ENCODE results near the gene KDELR3. TPM values are rescaled to one million over a fixed set of nuclear protein-coding genes. Genes with fewer than 3 reads are reported as not detected.

Gene KDELR3
- total and polyA plus RNA-seq, 10 of the 15 experiments (the other 5 are each of a cell fraction or from before 2014, with no cell fraction given), result 0.15 to 0.98 (median 0.25) TPM; not detected in 1

GRCh38 chr22:38477585-38477984 lies 9.7 kb downstream of the KDELR3 start:
- ChIA-PET SMC1A (ENCODE audit: uncharacterized antibody, unreplicated experiment) (interaction anchor here (0.7 kb wide), 1 partner anchor 94 kb away, joined by 3 read pairs; no protein-coding TSS in a partner anchor), RAD21 (ENCODE audit: unreplicated experiment) (interaction anchor here (0.7 to 1.2 kb wide), 2 partner anchors 25 to 93 kb away, joined by 3 to 5 read pairs; partner anchors contain the start of gene DMC1), POLR2A (interaction anchor here (0.6 to 0.8 kb wide), 2 partner anchors 14 to 159 kb away, joined by 3 read pairs; no protein-coding TSS in a partner anchor), CTCF (interaction anchor here (0.6 kb wide), 1 partner anchor 74 kb away, joined by 3 read pairs; no protein-coding TSS in a partner anchor)
- intact Hi-C loops (cut with micrococcal nuclease; ENCODE audit: unreplicated experiment), result no loop called here
- no peak overlapping the region for H3K9ac ChIP-seq (ENCODE audit: control insufficient read depth, insufficient read depth, low read length)
- no peak overlapping the region for H2AFZ ChIP-seq (ENCODE audit: control insufficient read depth, low read depth, low read length)
- TF ChIP-seq TBL1XR1 (IDR thresholded peaks at IDR 0.05; ENCODE audit: low read depth, low read length) (no peak), DPF2 (IDR thresholded peaks at IDR 0.05) (no peak), ZBTB11 (CRISPR knock-in tag; IDR thresholded peaks at IDR 0.05) (no peak), ETV6 (conservative IDR thresholded peaks at IDR 0.05 in 1 of 2, IDR thresholded peaks at IDR 0.05 in 1 of 2; ENCODE audit: borderline replicate concordance in 1 of 2, low read depth in 1 of 2) (no peak), ZZZ3 (IDR thresholded peaks at IDR 0.05; ENCODE audit: control insufficient read depth, insufficient read length, low read depth) (no peak), PRDM15 (CRISPR knock-in tag; IDR thresholded peaks at IDR 0.05) (no peak), CBFB (IDR thresholded peaks at IDR 0.05; ENCODE audit: low read depth) (no peak), HDAC2 (IDR thresholded peaks at IDR 0.05) (no peak), HCFC1 (IDR thresholded peaks at IDR 0.05; ENCODE audit: low read length) (no peak), ZNF24 (IDR thresholded peaks at IDR 0.05) (no peak), RFX5 (IDR thresholded peaks at IDR 0.05; ENCODE audit: low read depth, low read length) (no peak), ZSCAN29 (IDR thresholded peaks at IDR 0.05) (no peak), WRNIP1 (IDR thresholded peaks at IDR 0.05; ENCODE audit: borderline replicate concordance, low read depth, low read length) (no peak)
- H3K27me3 ChIP-seq (replicated peaks in 1 of 2; ENCODE audit: control insufficient read depth in 2 of 2, insufficient read depth in 2 of 2, low read length in 1 of 2), result no peaks in the 10 kb centered on the region; a peak in 1 of 4 replicates
- H3K36me3 ChIP-seq (ENCODE audit: control insufficient read depth in 2 of 2, insufficient read depth in 2 of 2, low read length in 1 of 2), result peaks cover 0 to 12% of the 10 kb centered on the region in 2 experiments; a peak in 3 of 4 replicates
- H3K4me2 ChIP-seq (ENCODE audit: control insufficient read depth, insufficient read depth), result no peak overlapping the region
- no peak for FAIRE-seq
- in situ Hi-C loops (cut with MboI), result no loop called here
- no peaks in the 10 kb centered on the region for H3K79me2 ChIP-seq (ENCODE audit: control insufficient read depth, insufficient read depth, low read length)
- whole genome bisulfite sequencing (ENCODE audit: insufficient coverage, insufficient replicate concordance, low lambda C conversion rate, missing lambda C conversion rate), result 38% methylated on average over 1 of the region's 1 CpG
- no TSS peak for BruUV-seq (replicated peaks)
- no peak overlapping the region for H3K4me3 ChIP-seq
- DNase-seq (ENCODE audit: low read depth, low spot score), result no peak
- ATAC-seq, result peak; percentile 38; the same call in 2 of the 3 replicates
- no peaks in the 10 kb centered on the region for H3K4me1 ChIP-seq (ENCODE audit: control insufficient read depth, insufficient read depth, low read length)
- no peak overlapping the region for H3K27ac ChIP-seq (ENCODE audit: control insufficient read depth, insufficient read depth)
- H4K20me1 ChIP-seq (ENCODE audit: control insufficient read depth, insufficient read depth), result no peaks in the 10 kb centered on the region; the same call in 1 of the 2 replicates
- no peaks in the 10 kb centered on the region for H3K9me3 ChIP-seq (replicated peaks; ENCODE audit: control insufficient read depth, insufficient read depth, low read length)
